Hippocampal formation (tissue), 2 donors: ENCODE measurements around the gene AP3D1.
"Not testable (repeated sequence)": the region's sequence is repeated elsewhere in the genome, so short reads cannot be mapped to it uniquely, and the experiment has no call there.

Experiments used
- DNase-seq, 2 donors: peaks; one replicate each; lab custom pipeline; 2025; lab: John Stamatoyannopoulos, UW

Gene AP3D1

GRCh38 chr19:2110822-2111221 is 40.5 kb downstream of the AP3D1 start:
- DNase-seq, result no peak

- DNase-seq, result no peak
Observed at GRCh38 chr19:2109046-2109864, 42.1 kb downstream of the AP3D1 start.

DNA sequence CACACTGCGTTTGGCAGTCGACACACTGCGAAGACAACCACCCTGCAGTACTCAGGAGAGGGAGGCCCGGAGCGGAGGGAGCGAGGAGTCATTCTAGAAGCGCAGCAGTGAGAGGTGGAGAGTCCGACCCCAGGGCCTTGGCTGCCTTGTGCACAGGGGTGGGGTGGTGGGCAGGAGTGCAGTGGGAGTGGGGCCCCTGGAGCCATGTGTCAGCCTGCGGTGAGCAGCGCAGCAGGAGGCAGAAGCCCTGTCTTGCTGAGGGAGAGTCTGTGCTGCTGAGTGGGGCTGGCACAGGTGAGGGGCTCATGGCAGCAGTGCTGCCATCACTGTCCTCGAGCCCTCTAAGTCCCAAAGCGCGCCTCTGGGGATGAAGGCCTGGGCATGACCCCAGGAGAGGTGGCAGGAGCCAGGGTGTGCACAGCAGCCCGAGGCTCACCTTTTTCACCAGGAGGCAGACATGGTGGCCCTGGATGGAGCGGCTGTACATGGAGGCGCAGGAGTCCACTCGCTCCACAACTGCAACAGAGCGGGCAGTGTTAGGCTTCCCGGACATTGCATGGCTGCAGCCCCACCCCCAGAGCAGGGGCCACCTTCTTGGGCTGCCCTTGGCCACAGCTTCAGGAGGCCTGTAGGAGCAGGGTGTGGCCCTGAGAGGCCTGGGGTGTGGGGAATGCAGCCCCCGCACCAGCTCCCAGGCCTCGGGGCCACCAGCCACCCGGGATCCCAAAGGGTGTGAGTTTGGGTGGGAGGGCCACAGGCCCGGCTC is 42.9 kb downstream of the AP3D1 start:
- DNase-seq, result no peak

DNA sequence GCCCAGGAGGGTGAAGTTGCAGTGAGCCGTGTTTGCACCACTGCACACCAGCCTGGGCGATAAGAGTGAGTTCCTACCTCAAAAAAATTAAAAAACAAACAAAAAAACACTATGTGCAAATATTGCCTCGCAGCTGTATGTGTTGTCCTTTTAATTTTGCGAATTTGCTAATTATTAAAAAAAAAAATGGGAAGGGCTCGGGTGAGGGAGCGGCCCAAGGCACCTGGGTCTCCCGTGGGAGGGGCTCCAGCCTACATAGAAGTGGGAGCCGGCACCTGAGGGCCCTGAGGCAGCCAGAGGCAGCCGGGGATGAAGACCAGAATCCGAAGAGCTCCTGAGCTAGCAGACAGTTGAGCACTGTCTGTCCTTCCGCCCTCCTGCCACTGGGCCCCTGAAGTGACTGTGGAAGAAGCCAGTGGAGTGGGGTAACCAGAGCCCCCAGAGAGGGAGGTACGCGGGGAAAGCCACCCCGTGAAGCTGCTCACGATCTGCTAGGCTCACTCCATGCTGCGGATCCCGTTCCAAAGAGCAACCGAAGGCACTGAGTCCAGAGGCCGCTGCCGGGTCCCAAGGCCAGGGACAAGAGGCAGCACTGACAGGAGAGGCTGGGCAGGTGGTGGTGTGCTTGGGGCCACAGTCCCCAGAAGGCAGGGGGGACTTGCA is 48.2 kb downstream of the AP3D1 start:
- DNase-seq, result no peak

DNA sequence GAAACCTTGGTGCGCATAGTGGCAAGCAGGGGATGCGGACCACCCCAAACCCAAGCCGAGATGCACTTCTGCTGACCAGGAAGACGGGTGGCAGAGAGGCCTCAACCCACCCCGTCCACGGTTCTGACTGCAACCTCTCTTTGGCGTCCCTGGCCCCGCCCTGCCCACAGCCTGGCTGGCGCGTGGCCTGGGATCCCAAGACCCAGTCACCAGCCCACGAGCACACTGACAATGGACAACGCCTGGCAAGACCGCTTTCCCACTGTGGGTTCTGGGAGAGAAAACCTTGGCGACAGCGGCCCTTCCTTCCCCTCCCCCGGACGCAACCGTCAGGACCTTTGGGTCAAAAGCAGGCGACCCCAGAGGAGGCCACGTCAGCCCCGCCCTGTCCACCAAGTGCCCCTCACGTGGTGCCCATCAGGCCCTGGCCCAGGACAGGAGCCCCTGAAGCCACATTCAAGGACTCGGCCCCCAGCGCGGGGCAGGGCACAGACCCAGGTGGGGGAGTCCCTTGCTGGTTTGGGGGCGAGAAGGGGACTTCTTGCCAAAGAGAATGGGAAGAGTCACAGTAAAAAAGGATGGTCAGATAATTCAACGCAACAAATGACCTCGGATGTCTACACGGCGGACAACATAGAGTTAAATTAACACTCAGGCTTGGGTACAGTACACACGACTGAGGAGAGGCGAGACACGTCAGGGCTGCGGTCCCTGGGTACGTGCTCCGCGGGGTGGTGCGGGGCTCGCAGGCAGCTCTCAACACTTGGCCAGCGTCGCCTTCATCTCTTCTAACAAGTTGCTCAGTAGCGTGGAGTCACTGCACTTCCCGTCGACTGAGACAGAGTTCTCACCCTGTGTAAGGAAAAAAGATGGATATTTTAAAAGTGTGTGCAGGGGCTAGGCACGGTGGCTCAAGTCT is 49.7 kb downstream of the AP3D1 start:
- DNase-seq, result peak; percentile 13 to 62

- DNase-seq, result no peak
Observed at GRCh38 chr19:2100719-2101061, 50.7 kb downstream of the AP3D1 start.

DNA sequence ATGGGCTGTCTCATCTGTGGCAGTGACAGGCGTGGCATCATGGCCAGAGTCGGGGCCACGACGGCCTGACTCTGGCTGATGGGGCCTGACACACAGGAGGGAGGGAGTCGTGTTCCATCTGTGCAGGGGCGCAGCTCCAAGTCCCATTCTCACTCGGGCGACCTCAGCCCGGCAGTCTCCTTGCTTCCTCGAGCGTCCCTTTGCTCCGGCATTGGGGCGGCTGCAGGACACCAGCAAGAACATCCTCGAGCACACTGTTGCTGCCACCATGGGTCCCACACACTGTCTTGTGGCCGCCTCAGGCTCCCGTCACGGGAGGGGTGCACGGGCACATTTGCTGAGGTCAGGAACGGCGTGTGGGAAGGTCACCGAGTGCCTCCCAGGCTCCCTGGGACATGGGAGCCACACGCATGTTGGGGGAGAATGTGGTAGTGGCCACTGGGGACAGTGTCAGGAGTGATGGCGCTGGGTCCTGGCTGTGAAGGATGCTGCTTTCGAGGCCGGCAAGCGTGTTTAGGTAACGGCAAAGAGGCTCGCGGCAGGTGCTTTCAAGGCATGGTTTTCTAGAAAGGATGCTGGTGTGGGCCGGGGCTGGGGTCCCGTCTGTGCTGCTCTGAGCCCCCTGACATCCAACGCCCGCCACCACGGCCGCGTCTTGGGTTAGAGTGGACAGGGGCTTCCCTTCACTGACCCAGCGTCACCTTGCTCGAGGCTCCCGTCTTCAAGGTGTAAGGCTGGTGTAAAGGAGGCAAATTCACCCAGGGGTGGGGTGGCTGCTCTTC is 51.2 kb downstream of the AP3D1 start:
- no peak for DNase-seq

- DNase-seq, result no peak
Observed at GRCh38 chr19:2099054-2099501, 52.3 kb downstream of the AP3D1 start.

DNA sequence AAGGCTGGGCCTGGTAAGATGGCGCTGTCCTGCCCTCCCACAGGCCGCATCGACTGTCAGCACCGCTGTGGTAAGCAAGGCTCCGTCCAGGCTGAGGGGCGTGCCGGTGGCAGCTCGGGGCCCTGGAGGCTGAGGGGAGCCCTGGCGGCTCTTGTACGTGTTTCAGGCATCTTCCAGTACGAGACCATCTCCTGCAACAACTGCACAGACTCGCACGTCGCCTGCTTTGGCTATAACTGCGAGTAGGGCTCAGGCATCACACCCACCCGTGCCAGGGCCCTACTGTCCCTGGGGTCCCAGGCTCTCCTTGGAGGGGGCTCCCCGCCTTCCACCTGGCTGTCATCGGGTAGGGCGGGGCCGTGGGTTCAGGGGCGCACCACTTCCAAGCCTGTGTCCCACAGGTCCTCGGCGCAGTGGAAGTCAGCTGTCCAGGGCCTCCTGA is 53.5 kb downstream of the AP3D1 start:
- DNase-seq, result no peak

DNA sequence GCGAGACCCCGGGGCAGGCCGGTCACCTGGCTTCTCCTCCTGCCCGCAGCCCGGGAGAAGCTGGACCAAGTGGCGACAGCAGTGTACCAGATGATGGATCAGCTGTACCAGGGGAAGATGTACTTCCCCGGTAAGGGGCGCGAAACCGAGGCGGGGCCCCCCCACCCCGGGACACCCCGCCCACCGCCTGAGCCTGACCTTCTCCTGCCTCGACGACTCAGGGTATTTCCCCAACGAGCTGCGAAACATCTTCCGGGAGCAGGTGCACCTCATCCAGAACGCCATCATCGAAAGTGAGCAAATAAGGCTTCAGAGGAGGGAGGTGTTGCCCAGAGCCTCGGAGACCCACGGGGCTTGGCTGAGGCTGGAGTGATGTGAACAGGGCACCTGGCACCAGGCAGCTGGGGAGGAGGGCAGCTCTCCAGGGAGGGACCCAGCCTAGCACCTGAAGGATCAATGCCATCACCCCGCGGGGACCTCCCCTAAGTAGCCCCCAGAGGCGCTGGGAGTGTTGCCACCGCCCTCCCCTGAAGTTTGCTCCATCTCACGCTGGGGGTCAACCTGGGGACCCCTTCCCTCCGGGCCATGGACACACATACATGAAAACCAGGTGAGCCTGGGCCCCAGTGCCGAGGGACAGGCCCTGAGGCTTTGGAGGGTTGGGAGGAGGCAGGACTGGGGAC is 54.0 kb downstream of the AP3D1 start:
- DNase-seq, result no peak

DNA sequence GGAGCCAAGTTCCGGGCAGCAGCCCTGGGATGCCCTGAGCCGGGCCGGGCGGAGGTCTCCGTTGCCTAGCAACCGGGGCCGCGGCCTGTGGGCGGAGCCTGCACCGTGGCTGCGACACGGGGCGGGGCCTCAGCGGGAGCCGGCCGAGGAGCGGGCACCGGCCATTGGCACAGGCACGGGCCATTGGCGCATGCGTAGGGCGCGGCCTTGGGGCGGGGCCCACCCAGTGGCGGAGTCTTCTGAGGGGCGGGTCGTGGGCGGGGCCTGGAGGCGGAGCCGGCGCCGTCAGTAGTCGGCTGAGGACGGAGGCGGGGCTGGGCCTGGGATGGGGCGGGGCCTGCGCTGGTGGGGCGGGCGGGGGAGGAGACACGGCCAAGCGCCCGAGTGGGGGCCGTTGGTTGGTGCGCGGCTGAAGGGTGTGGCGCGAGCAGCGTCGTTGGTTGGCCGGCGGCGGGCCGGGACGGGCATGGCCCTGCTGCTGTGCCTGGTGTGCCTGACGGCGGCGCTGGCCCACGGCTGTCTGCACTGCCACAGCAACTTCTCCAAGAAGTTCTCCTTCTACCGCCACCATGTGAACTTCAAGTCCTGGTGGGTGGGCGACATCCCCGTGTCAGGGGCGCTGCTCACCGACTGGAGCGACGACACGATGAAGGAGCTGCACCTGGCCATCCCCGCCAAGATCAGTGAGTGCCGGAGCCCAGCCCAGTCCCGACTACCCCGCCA is 54.7 kb downstream of the AP3D1 start, which contains the start of gene IZUMO4:
Gene IZUMO4 (plus strand): TSS at position 436 of the 723 bp plus-strand sequence. CDS start 31 bp downstream, at position 467.
- DNase-seq, result peak; percentile 97 to 99

GRCh38 chr19:2096034-2096479 is 55.3 kb downstream of the AP3D1 start, which contains the start of gene MOB3A:
MOB3A (minus strand) TSS chr19:2096326; CDS start chr19:2078560, 17,766 bp downstream.
- DNase-seq, result no peak

GRCh38 chr19:2091926-2092525 is 59.3 kb downstream of the AP3D1 start:
- not testable (repeated sequence) for DNase-seq

GRCh38 chr19:2089727-2090053 is 61.7 kb downstream of the AP3D1 start:
- DNase-seq, result no peak

GRCh38 chr19:2089001-2089711 is 62.2 kb downstream of the AP3D1 start:
- DNase-seq, result no peak

DNA sequence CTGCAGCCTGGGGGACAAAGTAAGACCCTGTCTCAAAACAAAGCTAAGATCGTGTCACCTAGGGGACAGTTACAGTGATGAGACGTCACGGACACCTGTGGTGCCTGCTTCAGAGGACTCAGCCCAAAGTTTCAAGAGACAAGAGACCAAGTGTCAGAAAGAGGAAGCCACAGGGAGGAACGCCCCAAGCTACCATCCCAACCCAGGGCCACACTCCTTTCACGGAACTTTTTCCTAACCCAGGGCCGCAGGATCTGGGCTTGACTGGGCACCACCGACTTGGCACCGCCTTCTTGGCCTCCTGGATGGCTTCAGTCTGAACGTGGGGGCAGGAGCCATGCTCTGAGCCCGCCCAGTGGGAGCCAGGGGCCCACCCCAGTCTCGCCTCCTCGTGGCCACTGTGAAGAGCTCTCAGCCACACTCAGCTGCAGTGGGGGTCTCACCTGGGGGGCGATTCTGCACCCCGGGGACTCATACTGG is 63.7 kb downstream of the AP3D1 start:
- DNase-seq, result no peak

DNA sequence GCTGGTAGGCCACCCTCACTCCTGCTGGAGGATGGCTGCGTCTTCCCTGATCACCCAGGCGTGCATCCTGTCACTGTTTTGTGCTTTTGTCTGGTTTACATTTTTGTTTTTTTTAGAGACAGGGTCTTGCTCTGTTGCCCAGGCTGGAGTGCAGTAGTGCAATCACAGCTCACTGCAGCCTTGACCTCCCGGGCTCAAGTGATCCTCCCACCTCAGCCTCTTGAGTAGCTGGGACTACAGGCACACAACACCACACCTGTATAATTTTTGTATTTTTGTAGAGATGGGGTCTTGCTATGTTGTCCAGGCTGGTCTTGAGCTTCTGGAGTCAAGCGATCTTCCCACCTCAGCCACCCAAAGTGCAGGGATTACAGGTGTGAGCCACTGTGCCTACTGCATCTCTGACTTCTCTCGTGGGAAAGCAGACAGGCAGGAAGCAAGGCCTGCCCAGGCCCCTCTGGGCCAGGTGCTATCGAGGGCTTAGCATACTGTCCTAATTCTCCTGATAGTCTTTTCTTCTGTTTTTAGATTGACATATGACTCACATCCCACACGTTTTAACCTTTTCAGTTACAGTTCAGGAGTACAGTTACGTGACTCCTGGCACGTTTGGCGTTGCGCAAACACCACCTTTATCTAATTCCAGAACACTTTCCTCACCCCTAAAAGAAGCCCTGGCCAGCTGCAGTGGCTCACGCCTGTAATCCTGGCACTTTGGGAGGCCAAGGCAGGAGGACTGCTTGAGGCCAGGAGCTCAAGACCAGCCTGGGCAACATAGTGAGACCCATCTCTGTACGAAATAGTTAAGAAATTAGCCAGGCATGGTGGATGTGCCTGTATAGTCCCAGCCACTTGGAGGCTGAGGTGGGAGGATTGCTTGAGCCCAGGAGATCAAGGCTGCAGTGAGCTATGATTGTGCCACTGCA is 64.4 kb downstream of the AP3D1 start:
- DNase-seq, result not testable (repeated sequence)
